Raji (cell line): ENCODE results near the gene IKZF1.

Source experiments
- POLR2A ChIP-seq: IDR thresholded peaks from 2 replicates; pipeline ENCODE4 v1.6.1; 2011; ENCODE audit warnings: low read depth, low read length, control low read depth; ENCODE audit not compliant: insufficient read depth

IKZF1 gene

GRCh38 chr7:50276483-50276882 is 28.0 kb upstream of the IKZF1 start:
- TF ChIP-seq POLR2A: no peak

- no peak for TF ChIP-seq POLR2A
Observed at GRCh38 chr7:50278120-50278519, 26.4 kb upstream of the IKZF1 start.

- 0 out of 2 replicates have a peak, but pooled peaks have one; percentile 26 for TF ChIP-seq POLR2A
Observed at GRCh38 chr7:50281680-50282445, 22.7 kb upstream of the IKZF1 start.

- TF ChIP-seq POLR2A: no peak
Observed at GRCh38 chr7:50282813-50283605, 21.5 kb upstream of the IKZF1 start.

GRCh38 chr7:50283731-50284130 is 20.8 kb upstream of the IKZF1 start:
- TF ChIP-seq POLR2A: no peak

- no peak for TF ChIP-seq POLR2A
Observed at GRCh38 chr7:50284296-50284695, 20.2 kb upstream of the IKZF1 start.

GRCh38 chr7:50285269-50285668 is 19.2 kb upstream of the IKZF1 start:
- no peak for TF ChIP-seq POLR2A

- no peak for TF ChIP-seq POLR2A
Observed at GRCh38 chr7:50287129-50287528, 17.4 kb upstream of the IKZF1 start.

GRCh38 chr7:50292165-50292757 is 12.3 kb upstream of the IKZF1 start:
- no peak for TF ChIP-seq POLR2A

- TF ChIP-seq POLR2A: no peak
Observed at GRCh38 chr7:50292763-50293162, 11.8 kb upstream of the IKZF1 start.

- TF ChIP-seq POLR2A: no peak
Observed at GRCh38 chr7:50293509-50294179, 10.9 kb upstream of the IKZF1 start.

- TF ChIP-seq POLR2A: no peak
Observed at GRCh38 chr7:50295133-50295532, 9.4 kb upstream of the IKZF1 start.

GRCh38 chr7:50296799-50297198 is 7.7 kb upstream of the IKZF1 start:
- TF ChIP-seq POLR2A: no peak

GRCh38 chr7:50298811-50299562 is 5.5 kb upstream of the IKZF1 start:
- no peak for TF ChIP-seq POLR2A

- TF ChIP-seq POLR2A: no peak
Observed at GRCh38 chr7:50300336-50300735, 4.2 kb upstream of the IKZF1 start.
